Thyroid gland (tissue), 4 donors: Measurements from ENCODE around the gene EIF3K.

Experiments used
- CTCF ChIP-seq, 6 experiments: fragments of 200-600 bp in 3 of 6; fragments of 450-650 bp in 3 of 6; sonication (generic) in 3 of 6; IDR thresholded peaks; one replicate each; pipeline ENCODE4 v1.5.1; 2016 to 2019; ENCODE audit warnings: antibody characterized with exemption in 6 of 6, mild to moderate bottlenecking in 2 of 6, inconsistent platforms in 1 of 6, moderate library complexity in 1 of 6
- POLR2A ChIP-seq, 2 donors: fragments of 450-650 bp; IDR thresholded peaks; one replicate each; pipeline ENCODE4 v1.6.1; 2017; ENCODE audit warnings: antibody characterized with exemption in 2 of 2, mild to moderate bottlenecking in 2 of 2, moderate library complexity in 1 of 2

GRCh38 chr19:38599722-38600121 is 19.3 kb upstream of the EIF3K start:
- no peak for TF ChIP-seq POLR2A (IDR thresholded peaks at IDR 0.05)
- TF ChIP-seq CTCF (IDR thresholded peaks at IDR 0.05) = no peak
